Keratinocyte (primary cell): ENCODE results near the gene SLC35A2. TPM values are rescaled to one million over a fixed set of nuclear protein-coding genes. Genes with fewer than 3 reads are reported as not detected.
A peak's percentile ranks its signal among the peaks of the same experiment; 100 is the strongest.

ENCODE experiments used
- DNase-seq: peaks from one replicate; pipeline ENCODE4 v3.0.0-alpha.2; 2011; ENCODE audit warnings: low read depth, missing footprints, low spot score
- FAIRE-seq: peaks from 2 replicates; lab custom pipeline; 2011; peaks lifted over from hg19 to GRCh38; lab: Jason Lieb, UNC
- H2AFZ ChIP-seq: 2 replicates; pipeline ENCODE4 v1.6.0; 2012; ENCODE audit warnings: low read length, control low read depth, inconsistent platforms; ENCODE audit not compliant: control insufficient read depth
- H3K27ac ChIP-seq: 2 replicates; pipeline ENCODE4 v1.5.1; 2011; ENCODE audit warnings: low read length; ENCODE audit not compliant: control insufficient read depth, insufficient read depth
- H3K27me3 ChIP-seq: 3 replicates; pipeline ENCODE4 v1.6.0; 2011; ENCODE audit warnings: low read length; ENCODE audit not compliant: control insufficient read depth, insufficient read depth; ENCODE audit errors: extremely low read depth
- H3K36me3 ChIP-seq, 2 experiments: 2 replicates in 1 of 2; 3 replicates in 1 of 2; pipeline ENCODE4 v1.5.1; 2011; ENCODE audit warnings: low read length in 2 of 2, mild to moderate bottlenecking in 1 of 2; ENCODE audit not compliant: control insufficient read depth in 2 of 2, insufficient read depth in 2 of 2; ENCODE audit errors: extremely low read depth in 1 of 2
- H3K4me1 ChIP-seq: 3 replicates; pipeline ENCODE4 v1.5.1; 2011; ENCODE audit warnings: low read length; ENCODE audit not compliant: control insufficient read depth, insufficient read depth; ENCODE audit errors: extremely low read depth
- H3K4me2 ChIP-seq: 3 replicates; pipeline ENCODE4 v1.6.0; 2011; ENCODE audit warnings: low read depth, low read length; ENCODE audit not compliant: control insufficient read depth, insufficient read depth; ENCODE audit errors: extremely low read depth
- H3K4me3 ChIP-seq, 3 experiments: fragments of 200-600 bp in 1 of 3; sonication (generic) in 1 of 3; 2 replicates in 2 of 3; 3 replicates in 1 of 3; pipeline ENCODE4 v1.5.1; 2011 to 2016; ENCODE audit warnings: low read length in 3 of 3, mild to moderate bottlenecking in 3 of 3, control low read depth in 2 of 3, inconsistent platforms in 1 of 3, low read depth in 1 of 3, mixed read lengths in 1 of 3, mixed run types in 1 of 3, moderate library complexity in 1 of 3; ENCODE audit not compliant: control insufficient read depth in 2 of 3, insufficient read depth in 2 of 3; ENCODE audit errors: extremely low read depth in 1 of 3
- H3K79me2 ChIP-seq: 2 replicates; pipeline ENCODE4 v1.6.0; 2012; ENCODE audit warnings: low read length; ENCODE audit not compliant: control insufficient read depth, insufficient read depth
- H3K9ac ChIP-seq: 3 replicates; pipeline ENCODE4 v1.6.0; 2011; ENCODE audit warnings: low read length; ENCODE audit not compliant: control insufficient read depth, insufficient read depth; ENCODE audit errors: extremely low read depth
- H3K9me1 ChIP-seq: 3 replicates; pipeline ENCODE4 v1.6.0; 2011; ENCODE audit warnings: low read length; ENCODE audit not compliant: control insufficient read depth, insufficient read depth; ENCODE audit errors: extremely low read depth
- H3K9me3 ChIP-seq: 2 replicates; pipeline ENCODE4 v1.5.1; 2012; ENCODE audit warnings: low read depth, low read length; ENCODE audit not compliant: control insufficient read depth
- H4K20me1 ChIP-seq: 3 replicates; pipeline ENCODE4 v1.6.0; 2011; ENCODE audit warnings: low read length; ENCODE audit not compliant: control insufficient read depth, insufficient read depth; ENCODE audit errors: extremely low read depth
- EZH2 ChIP-seq: IDR thresholded peaks from one replicate; pipeline ENCODE4 v1.6.1; 2012; ENCODE audit warnings: inconsistent platforms, mild to moderate bottlenecking, low read length, moderate library complexity
- dilution Hi-C: fragments of 300-500 bp; cut with MboI; formaldehyde crosslinking; loops from one replicate; pipeline ENCODE4 v1.7.0; 2020; ENCODE audit warnings: low sequenced_read_pairs; ENCODE audit not compliant: extremely low pct_ligation_motif_present
- polyA plus RNA-seq, 5 experiments: library from polyadenylated mRNA; depleted of rRNA in 3 of 5; stranded (reverse) in 3 of 5; stranded (forward) in 1 of 5; unstranded in 1 of 5; fragments of >200 nt; gene quantifications; 1 replicate in 1 of 5; 2 replicates in 3 of 5; 3 replicates in 1 of 5; pipeline versions ENCODE4 v1.2.1 to v1.2.3, GENCODE V29; 2011 to 2012; ENCODE audit warnings: missing spikeins in 2 of 5, low read depth in 1 of 5, low replicate concordance in 1 of 5
- TF ChIP-seq, protein P1 (sequence below), 3 experiments: IDR thresholded peaks in 1 of 3; conservative IDR thresholded peaks in 1 of 3; optimal IDR thresholded peaks in 1 of 3; 2 replicates in 2 of 3; 3 replicates in 1 of 3; pipeline versions ENCODE3 to v1.5.1; 2011; ENCODE audit warnings: low read length in 3 of 3, mild to moderate bottlenecking in 3 of 3, moderate library complexity in 2 of 3, control low read depth in 1 of 3, inconsistent platforms in 1 of 3; ENCODE audit not compliant: insufficient read depth in 2 of 3; ENCODE audit errors: extremely low read depth in 1 of 3

Gene SLC35A2
- polyA plus RNA-seq, 1 donor (not counting 4 experiments of a cell fraction or from before 2014, with no cell fraction given): 39.4 TPM

DNA sequence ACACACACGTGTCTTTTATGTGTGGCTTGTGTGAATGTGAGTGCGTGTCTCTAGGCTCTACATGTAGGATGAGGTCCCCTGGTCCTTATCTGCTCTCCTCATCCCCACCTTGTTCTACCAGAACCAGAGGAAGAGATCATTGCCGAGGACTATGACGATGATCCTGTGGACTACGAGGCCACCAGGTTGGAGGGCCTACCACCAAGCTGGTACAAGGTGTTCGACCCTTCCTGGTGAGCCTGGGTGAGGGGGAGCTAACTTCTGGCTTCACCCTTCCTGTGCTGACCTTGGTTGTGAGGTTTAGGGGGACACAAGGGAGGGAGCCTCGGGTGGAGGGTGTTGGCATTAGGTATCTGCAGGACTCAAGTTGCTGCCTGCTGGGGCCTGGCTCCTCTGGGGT is 10.4 kb downstream of the SLC35A2 start:
- peaks cover 9% of the 10 kb centered on the region for H3K4me1 ChIP-seq
- FAIRE-seq: no peak
- H3K36me3 ChIP-seq: peaks cover 4 to 18% of the 10 kb centered on the region in 2 experiments
- DNase-seq: no peak
- H3K9me3 ChIP-seq: no peaks in the 10 kb centered on the region
- no peak overlapping the region for H2AFZ ChIP-seq
- no peak overlapping the region for H3K9ac ChIP-seq
- dilution Hi-C loops: no loop called here
- H4K20me1 ChIP-seq: peaks cover 3% of the 10 kb centered on the region
- H3K9me1 ChIP-seq: no peaks in the 10 kb centered on the region
- no peaks in the 10 kb centered on the region for H3K27me3 ChIP-seq
- H3K79me2 ChIP-seq: peaks cover 17% of the 10 kb centered on the region
- H3K4me3 ChIP-seq: no peak overlapping the region
- no peak overlapping the region for H3K4me2 ChIP-seq
- H3K27ac ChIP-seq: no peak overlapping the region
- no peak for TF ChIP-seq EZH2
- TF ChIP-seq, protein P1, sequence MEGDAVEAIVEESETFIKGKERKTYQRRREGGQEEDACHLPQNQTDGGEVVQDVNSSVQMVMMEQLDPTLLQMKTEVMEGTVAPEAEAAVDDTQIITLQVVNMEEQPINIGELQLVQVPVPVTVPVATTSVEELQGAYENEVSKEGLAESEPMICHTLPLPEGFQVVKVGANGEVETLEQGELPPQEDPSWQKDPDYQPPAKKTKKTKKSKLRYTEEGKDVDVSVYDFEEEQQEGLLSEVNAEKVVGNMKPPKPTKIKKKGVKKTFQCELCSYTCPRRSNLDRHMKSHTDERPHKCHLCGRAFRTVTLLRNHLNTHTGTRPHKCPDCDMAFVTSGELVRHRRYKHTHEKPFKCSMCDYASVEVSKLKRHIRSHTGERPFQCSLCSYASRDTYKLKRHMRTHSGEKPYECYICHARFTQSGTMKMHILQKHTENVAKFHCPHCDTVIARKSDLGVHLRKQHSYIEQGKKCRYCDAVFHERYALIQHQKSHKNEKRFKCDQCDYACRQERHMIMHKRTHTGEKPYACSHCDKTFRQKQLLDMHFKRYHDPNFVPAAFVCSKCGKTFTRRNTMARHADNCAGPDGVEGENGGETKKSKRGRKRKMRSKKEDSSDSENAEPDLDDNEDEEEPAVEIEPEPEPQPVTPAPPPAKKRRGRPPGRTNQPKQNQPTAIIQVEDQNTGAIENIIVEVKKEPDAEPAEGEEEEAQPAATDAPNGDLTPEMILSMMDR (optimal IDR thresholded peaks at IDR 0.05 in 1 of 3, IDR thresholded peaks at IDR 0.05 in 1 of 3, conservative IDR thresholded peaks at IDR 0.05 in 1 of 3; ENCODE audit: extremely low read depth in 1 of 3, insufficient read depth in 2 of 3, low read length in 3 of 3): no peak

DNA sequence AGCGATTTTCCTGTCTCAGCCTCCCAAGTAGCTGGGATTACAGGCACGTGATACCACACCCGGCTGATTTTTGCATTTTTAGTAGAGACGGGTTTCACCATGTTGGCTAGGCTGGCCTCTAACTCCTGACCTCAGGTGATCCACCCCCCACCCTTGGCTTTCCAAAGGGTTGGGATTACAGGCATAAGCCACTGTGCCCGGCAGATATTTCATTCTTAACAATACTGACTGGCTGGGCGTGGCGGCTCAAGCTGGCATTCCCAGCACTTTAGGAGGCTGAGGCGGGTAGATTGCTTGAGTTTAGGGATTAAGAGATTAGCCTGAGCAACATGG is 12.4 kb downstream of the SLC35A2 start:
- Histone ChIP-seq H3K9ac (peak overlapping the region; percentile 91), H3K4me1 (peaks cover 9% of the 10 kb centered on the region)
- no peak for TF ChIP-seq EZH2
- TF ChIP-seq, protein P1 (optimal IDR thresholded peaks at IDR 0.05 in 1 of 3, IDR thresholded peaks at IDR 0.05 in 1 of 3, conservative IDR thresholded peaks at IDR 0.05 in 1 of 3; ENCODE audit: extremely low read depth in 1 of 3, insufficient read depth in 2 of 3, low read length in 3 of 3): no peak

More for the DNA sequence above, 12.4 kb downstream of the SLC35A2 start:
- no peak for DNase-seq
- Histone ChIP-seq H3K27ac (peak overlapping the region; percentile 40), H3K9me1 (no peaks in the 10 kb centered on the region), H3K79me2 (peaks cover 19% of the 10 kb centered on the region), H3K9me3 (no peaks in the 10 kb centered on the region), H4K20me1 (peaks cover 3% of the 10 kb centered on the region), H3K27me3 (no peaks in the 10 kb centered on the region), H2AFZ (no peak overlapping the region), H3K4me2 (peak overlapping the region; percentile 91), H3K36me3 (peaks cover 4 to 13% of the 10 kb centered on the region in 2 experiments), H3K4me3 (peak overlapping the region in 2 of 3 experiments; percentile 22 to 34)
- FAIRE-seq: no peak
- dilution Hi-C loops: no loop called here
